HG03196 (cell line): ENCODE measurements around the gene TUBA4A.
"Not testable (repeated sequence)": the region's sequence is repeated elsewhere in the genome, so short reads cannot be mapped to it uniquely, and the experiment has no call there.

Experiments used
- ATAC-seq: cut with Tn5 transposase; IDR thresholded peaks from one replicate; pipeline ENCODE4 v1.9.1; 2021; ENCODE audit not compliant: unreplicated experiment

TUBA4A gene

DNA sequence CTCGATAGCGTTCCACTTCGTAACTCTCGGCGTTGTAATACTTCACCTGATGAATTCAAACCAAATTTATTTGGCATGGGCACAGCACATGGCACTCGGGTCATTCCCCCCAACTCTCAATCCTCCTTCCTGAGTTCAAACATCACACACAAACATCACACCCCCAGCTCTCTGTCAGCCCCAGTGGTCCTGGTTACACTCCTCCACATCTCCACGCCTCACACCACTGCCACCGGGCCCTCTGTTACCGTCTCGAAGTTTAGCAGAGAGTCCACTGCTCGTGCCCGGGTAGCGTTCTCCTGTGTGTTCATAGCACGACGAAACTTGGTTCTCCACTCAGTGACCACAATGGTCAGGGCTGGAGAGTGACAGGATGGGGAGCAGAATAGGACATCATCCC, 39.6 kb downstream of the TUBA4A start:
- no peak for ATAC-seq

DNA sequence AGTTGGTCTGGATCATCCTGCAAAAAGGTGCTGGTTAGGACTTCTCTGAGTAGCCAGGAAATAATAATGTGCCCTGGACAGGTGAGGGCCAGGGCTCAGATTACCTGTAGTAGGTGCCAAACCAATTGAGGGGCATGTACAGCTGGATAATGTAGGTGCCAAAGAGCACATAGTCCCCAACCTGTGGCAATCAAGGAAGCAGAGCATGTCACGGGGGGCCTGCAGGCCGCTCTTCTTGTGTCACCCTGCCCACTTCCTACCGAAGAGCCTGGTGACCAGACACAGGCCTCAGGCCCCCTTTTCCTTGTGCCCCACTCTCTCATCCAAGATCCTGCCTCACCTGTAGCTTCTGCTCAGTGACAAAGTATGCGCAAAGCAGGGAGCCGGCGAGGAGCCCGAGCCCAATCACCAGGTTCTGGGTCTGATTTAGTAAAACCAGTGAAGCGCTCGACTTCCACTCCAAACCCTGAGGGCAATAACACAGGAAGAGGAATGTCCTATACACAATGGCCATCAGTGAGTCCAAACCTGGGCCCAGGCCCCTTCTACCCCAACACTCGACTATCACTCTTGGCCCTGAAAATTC, 40.1 kb downstream of the TUBA4A start:
- ATAC-seq = no peak

DNA sequence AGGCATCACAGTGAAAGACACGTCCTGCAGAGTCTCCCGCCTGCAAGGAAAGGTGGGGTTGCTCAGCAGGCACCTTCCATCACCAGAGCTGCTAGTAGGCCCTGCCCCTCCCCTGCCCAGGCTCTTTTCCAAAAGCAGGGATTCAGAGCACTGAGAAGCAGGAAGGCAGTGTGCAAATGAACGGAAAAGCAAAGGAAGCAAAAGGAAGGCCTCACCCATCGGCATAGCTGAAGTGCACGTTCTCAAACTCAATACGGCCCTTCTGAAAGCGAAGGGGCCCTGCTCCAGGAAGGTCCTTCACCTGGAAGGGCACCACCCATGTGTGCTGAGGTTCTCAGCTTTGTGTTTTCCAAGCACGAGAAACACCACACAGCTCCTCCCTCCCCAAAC, 40.7 kb downstream of the TUBA4A start:
- no peak for ATAC-seq

DNA sequence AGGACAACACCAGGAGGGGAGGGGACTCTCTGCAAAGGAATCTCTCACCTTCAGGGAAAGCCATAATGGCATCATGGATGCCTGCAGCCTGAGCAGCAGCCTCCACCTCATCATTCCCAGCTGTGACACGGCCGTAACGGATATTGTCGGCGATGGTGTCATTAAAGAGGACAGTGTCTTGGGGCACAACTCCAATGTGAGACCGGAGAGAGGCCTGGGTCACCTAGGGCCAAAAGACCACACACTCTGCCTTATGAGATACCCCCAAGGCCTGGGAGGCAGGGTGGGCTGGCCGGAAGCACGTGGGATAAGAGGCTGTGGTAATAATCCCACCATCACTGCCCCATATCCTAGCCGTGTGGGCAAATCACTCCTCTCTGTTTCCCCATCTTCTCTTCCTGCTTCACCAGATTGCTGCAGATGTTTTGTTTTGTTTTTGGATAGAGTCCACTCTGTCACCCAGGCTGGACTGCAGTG, 42.8 kb downstream of the TUBA4A start:
- no peak for ATAC-seq

DNA sequence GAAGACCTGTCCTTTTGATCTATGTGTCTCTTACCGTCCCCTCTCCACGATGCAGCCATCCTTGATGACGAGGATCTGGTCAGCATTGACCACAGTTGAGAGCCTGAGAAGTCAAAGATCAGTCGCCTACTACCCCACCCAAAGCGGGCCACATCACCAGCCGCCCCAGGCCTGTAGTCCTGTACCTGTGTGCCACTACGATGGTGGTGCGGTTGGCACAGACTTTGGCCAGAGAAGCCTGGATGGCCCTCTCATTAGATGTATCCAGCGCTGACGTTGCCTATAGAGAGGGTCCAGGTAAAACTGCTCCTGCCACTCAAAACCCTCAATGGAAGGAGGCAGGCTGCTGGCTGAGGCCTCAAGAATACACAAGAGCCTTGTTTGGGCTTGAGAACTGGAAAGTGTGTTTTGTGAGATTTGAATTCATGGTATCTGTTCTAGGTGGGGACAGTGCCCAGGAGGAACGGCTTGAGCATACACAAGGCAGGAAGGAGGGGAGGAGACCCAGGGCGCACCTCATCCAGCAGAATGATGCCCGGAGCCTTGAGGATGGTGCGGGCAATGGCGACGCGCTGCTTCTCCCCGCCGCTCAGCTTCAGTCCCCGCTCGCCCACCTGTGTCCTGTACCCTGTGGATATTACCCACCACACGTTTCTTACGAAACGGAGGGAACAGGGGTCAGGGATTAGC, 43.4 kb downstream of the TUBA4A start:
- ATAC-seq = no peak

DNA sequence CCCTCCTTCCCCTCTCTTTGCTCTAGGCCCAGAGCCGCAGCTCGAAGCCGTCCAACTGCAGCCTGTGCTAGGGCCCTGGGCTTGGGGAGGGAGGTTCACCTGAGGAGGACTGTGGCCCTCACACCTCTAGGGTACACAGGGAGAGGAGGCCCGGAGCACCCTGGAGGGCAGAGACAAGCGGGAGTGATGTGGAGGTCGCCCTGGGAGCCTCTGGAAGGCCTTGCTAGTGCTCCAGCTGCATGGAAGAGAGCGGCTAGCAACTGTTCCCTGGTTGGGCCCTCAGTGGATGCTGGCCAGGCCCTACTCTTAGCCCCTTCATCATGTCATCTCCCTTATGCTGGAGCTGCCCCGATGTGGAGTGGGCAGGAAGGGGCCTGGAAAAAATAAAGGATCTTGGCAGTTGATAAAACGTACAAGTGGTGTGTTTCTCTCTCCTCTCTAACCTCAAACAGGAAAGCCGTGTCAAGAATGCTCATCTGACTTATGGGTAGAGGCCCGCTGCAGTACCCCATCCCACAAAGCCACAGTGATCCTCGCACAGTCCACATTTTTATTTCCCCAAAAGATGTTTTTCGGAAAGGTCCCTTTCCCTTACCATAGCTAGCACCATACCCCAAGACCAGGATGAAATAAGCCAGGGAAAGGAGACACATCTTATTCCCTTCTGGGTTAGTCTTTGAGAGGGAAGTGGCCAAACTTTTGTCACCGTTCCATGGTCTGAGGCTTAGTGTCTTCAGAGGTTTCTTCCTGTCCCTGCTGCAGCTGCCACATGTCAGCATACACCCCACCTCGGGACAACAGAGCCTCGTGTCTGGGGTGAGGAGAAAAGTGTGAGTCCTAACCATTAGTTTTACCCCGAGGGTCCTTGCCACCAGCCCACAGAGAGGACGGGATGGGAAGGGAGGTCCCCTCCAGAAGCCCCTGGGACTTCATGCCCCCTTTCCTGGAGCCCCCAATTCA, 44.2 kb downstream of the TUBA4A start:
- ATAC-seq = no peak

DNA sequence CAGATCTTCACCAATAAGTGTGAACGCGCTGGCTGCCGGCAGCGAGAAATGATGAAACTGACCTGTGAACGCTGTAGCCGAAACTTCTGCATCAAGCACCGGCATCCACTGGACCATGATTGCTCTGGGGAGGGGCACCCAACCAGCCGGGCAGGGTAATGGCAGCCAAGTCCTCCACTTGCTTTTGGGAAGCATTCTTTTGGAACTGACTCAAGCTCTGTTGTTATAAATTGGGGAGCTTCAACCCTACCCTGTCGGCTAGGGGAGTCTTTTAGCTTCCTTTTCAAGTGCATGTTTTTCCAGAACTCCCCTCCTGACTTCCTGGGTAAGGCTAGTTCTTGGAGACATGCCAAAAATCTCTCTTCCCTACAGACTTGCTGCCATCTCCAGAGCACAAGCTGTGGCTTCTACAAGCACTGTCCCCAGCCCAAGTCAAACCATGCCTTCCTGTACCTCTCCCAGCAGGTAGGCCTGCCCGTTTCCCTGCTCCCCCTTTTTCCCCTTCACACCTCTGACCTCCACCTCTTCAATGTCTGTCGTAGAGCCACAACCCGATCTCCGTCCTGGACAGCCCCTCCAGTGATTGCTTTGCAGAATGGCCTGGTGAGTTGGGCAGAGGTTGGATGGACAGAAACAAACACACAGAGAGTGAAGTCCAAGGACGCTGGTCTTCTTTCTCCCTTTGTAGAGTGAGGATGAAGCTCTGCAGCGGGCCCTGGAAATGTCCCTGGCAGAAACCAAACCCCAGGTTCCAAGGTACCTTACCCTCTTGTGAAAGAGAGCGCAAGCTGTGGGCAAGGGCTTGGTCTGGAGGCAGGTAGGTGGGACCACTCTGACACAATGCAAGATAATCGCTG, 45.6 kb downstream of the TUBA4A start:
- ATAC-seq = no peak

DNA sequence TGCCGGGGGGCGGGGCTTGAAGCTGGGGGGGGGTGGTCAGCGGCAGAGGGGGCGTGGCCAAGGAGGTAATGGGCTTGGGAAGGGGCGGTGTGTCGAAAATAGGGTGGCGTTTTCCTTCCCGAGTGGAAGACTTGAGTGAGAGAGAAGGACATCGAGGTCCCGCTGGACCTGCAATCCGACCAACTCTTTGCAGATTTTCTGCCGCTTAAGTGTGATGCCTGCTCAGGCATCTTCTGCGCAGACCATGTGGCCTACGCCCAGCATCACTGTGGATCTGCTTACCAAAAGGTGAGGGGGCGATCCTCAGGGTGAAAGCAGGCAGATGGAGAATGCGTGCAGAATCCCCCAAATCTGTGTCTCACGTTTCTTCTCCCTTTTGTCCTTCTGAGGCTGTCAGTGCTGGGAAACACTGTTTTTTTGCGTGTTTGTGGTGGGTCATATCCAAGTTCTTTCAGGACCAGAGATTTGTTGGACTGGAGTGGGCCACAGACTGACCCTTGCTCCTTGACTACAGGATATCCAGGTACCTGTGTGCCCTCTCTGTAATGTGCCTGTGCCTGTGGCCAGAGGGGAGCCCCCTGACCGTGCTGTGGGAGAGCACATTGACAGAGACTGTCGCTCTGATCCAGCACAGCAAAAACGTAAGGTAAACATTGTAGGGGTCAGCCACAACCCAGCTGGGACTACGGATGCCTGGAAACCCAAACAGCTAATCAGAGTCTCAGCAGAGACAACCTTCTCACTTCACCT, 46.4 kb downstream of the TUBA4A start:
- ATAC-seq = no peak

DNA sequence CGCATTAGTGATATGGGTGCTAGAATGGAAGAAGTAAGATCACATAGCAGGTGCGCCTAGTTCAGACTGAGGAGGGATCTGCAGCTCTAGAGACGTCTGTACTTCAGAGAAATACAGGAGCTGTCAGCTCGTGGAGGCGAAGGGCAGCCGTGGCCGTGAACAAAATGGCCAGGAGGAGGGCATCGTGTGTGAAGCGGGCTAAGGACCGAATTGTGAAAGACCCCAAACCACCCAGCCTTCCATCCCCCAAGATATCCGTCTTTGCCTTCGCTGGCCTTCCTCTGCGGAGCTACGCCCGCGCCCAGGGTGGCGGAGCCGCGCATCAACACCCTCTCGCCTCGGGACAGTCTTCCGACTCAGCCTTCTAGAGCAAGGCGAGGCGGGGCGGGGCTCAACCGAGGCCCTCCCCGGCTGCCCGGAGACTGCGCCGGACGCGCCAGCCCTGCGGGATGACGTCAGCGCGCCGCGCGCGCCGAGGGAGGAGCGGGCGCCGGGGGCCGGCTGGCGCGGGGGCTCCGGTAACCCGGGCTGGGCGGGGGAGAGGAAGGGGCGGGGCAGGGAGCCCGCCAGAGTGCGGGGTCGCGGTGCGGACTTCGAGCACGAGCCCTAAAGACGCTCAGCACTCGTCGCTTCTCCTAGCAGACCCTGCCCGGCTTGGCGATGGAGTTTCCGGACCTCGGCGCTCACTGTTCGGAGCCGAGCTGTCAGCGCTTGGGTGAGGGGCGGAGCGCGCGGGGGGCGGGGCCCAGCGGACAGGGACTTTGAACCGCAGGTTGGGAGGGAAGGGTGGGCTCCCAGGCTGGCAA, 47.2 kb downstream of the TUBA4A start, which contains the start of gene ZFAND2B:
Gene ZFAND2B (plus strand): TSS at position 455 of the 806 bp plus-strand sequence. CDS start 206 bp downstream, at position 661.
- ATAC-seq = peak; percentile 95

DNA sequence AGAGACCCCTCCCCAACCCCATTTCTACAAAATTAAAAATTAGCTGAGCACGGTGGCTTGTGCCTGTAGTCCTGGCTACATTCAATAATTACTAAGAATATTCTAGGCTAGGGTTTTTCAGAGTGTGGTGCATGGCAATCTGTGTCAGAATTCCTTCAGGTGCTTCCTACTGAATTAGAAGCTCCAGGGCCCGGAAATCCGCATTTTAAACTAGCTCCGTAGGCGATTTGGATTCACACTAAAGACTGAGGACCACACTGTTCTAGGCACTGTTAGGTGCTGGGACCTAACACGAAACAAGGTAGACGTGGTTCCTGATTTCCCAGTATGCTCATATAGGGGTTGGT, 47.8 kb downstream of the TUBA4A start:
- ATAC-seq = no peak

DNA sequence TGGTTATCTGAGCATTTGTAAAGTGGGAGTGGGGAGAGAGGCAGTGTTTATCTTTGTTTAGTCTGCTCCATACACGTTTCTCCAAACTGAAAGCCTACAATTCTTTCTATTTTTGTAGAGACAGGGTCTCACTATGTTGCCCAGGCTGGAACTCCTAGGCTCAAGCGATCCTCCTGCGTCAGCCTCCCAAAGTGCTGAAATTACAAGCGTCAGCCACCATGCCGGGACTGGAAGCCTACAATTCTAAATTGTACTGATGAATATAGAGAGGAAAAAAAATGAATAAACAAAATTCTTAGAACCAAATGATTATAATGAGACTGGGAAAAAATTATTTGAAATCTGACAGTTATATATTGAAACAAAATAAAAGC, 48.6 kb downstream of the TUBA4A start:
- ATAC-seq = no peak

DNA sequence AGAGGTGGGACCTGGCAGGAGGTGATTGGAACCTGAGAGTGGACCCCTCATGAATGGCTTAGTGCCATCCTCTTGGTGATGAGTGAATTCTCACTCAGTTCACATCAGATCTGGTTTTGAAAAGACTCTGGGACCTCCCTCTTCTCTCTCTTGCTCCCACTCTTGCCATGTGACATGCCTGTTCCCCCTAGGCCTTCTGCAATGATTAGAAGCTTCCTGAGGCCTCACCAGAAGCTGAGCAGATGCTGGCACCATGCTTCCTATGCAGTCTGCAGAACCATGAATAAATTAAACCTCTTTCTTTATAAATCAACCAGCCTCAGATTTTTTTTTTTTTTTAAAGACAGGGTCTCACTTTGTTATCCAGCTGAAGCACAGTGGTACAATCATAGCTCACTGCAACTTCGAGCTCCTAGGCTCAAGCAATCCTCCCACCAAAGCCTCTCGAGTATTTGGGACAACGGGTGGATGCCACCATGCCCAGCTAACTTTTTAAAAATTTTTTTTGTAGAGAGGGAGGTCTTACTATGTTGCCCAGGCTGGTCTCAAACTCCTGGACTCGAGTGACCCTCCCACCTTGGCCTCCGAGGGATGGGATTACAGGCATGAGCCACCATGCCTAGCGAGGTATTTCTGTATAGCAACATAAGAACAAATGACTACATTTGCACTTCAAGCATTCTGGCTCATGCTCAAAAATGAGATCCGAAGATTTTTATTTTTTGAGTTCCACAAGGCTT, 49.1 kb downstream of the TUBA4A start:
- ATAC-seq = no peak

DNA sequence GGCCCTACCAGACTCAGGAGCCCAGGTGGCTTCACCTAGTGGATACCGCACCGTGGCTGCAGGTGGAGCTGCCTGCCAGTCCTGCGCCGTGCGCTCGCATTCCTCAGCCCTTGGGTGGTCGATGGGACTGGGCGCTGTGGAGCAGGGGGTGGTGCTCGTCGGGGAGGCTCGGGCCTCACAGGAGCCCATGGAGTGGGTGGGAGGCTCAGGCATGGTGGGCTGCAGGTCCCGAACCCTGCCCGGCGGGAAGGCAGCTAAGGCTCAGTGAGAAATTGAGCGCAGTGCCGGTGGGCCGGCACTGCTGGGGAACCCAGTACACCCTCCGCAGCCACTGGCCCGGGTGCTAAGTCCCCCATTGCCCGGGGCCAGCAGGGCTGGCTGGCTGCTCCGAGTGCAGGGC, 52.4 kb downstream of the TUBA4A start:
- not testable (repeated sequence) for ATAC-seq

DNA sequence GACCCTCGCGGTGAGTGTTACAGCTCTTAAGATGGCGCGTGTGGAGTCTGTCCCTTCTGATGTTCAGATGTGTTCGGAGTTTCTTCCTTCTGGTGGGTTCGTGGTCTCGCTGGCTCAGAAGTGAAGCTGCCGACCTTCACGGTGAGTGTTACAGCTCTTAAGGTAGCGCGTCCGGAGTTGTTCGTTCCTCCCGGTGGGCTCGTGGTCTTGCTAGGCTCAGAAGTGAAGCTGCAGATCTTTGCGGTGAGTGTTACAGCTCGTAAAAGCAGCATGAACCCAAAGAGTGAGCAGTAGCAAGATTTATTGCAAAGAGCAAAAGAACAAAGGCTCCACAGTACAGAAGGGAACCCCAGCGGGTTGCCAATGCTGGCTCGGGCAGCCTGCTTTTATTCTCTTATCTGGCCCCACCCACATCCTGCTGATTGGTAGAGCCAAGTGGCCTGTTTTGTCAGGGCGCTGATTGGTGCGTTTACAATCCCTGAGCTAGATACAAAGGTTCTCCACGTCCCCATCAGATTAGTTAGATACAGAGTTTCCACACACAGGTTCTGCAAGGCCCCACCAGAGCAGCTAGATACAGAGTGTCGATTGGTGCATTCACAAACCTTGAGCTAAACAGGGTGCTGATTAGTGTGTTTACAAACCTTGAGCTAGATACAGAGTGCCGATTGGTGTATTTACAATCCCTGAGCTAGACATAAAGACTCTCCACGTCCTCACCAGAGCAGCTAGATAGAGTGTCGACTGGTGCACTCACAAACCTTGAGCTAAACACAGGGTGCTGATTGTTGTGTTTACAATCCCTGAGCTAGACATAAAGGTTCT, 53.0 kb downstream of the TUBA4A start:
- ATAC-seq = not testable (repeated sequence)
